ENCODE data around the gene NMS. TPM values are rescaled to one million over a fixed set of nuclear protein-coding genes. Genes with fewer than 3 reads are reported as not detected.
"Not testable (repeated sequence)": the region's sequence is repeated elsewhere in the genome, so short reads cannot be mapped to it uniquely, and the experiment has no call there.

NMS gene
- polyA plus RNA-seq, 4 donors: not detected

DNA sequence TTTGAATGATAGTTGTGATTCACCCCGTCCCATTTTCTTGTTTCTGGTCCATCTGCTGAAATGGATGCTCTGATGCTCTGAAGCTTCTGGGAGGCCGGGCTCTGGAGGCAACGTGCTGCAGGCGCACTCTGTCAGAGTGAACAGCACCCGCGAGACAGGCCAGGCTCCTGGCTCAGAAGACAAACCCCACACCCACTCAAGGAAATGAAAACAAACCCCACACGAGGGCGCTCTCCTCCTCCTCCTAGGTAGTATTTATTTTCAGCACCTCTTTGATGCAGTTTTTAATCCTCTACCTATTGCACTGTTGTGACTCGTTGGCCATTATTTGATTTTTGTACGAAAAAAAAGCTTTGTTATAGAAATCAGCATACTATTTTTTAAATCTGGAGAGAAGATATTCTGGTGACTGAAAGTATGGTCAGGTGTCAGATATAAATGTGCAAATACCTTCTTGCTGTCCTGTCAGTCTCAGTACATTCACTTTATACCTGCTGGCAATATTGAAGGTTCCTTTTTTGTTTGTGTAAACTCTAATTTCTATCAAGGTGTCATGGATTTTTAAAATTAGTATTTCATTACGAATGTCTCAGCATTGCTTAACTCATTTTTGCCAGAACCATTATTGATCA is 42.5 kb upstream of the NMS start:
- Histone ChIP-seq H3K27me3 (ENCODE audit: control insufficient read depth in 3 of 3, insufficient read depth in 3 of 3, low read length in 3 of 3) (no peaks in the 10 kb centered on the region), H3K36me3 (ENCODE audit: control insufficient read depth in 3 of 3, insufficient read depth in 2 of 3, low read depth in 1 of 3, low read length in 3 of 3) (no peaks in the 10 kb centered on the region), H3K9me3 (ENCODE audit: control insufficient read depth in 2 of 2, insufficient read depth in 1 of 2, low read depth in 1 of 2, low read length in 1 of 2) (no peaks in the 10 kb centered on the region), H3K27ac (ENCODE audit: low read depth in 1 of 3, low read length in 2 of 3) (no peak overlapping the region), H3K4me3 (ENCODE audit: low read depth in 1 of 3, low read length in 3 of 3) (no peak overlapping the region), H3K4me1 (ENCODE audit: control insufficient read depth in 3 of 3, insufficient read depth in 2 of 3, low read depth in 1 of 3, low read length in 2 of 3) (no peaks in the 10 kb centered on the region)
- no peak for FAIRE-seq
- 19 to 41% (median 31%) methylated on average over 11 of the region's 11 CpGs for WGBS, 3 donors
- DNase-seq: peak; percentile 48 to 56

GRCh38 chr2:100429726-100430125 is 40.6 kb upstream of the NMS start:
- WGBS, 3 donors: 39 to 51% (median 48%) methylated on average over 1 of the region's 1 CpG
- no peak for FAIRE-seq
- no peak for DNase-seq
- H3K36me3 ChIP-seq (ENCODE audit: control insufficient read depth in 3 of 3, insufficient read depth in 2 of 3, low read depth in 1 of 3, low read length in 3 of 3): no peaks in the 10 kb centered on the region
- H3K9me3 ChIP-seq (ENCODE audit: control insufficient read depth in 2 of 2, insufficient read depth in 1 of 2, low read depth in 1 of 2, low read length in 1 of 2): no peaks in the 10 kb centered on the region
- no peak overlapping the region for H3K4me3 ChIP-seq (ENCODE audit: low read depth in 1 of 3, low read length in 3 of 3)
- H3K4me1 ChIP-seq (ENCODE audit: control insufficient read depth in 3 of 3, insufficient read depth in 2 of 3, low read depth in 1 of 3, low read length in 2 of 3): no peaks in the 10 kb centered on the region
- H3K27ac ChIP-seq (ENCODE audit: low read depth in 1 of 3, low read length in 2 of 3): no peak overlapping the region
- peaks cover 0 to 2% (median 0%) of the 10 kb centered on the region in 3 donors for H3K27me3 ChIP-seq (ENCODE audit: control insufficient read depth in 3 of 3, insufficient read depth in 3 of 3, low read length in 3 of 3)

GRCh38 chr2:100437751-100438150 is 32.5 kb upstream of the NMS start:
- Histone ChIP-seq H3K27me3 (ENCODE audit: control insufficient read depth in 3 of 3, insufficient read depth in 3 of 3, low read length in 3 of 3) (peaks cover 0 to 2% (median 0%) of the 10 kb centered on the region in 3 donors), H3K36me3 (ENCODE audit: control insufficient read depth in 3 of 3, insufficient read depth in 2 of 3, low read depth in 1 of 3, low read length in 3 of 3) (no peaks in the 10 kb centered on the region), H3K4me3 (ENCODE audit: low read depth in 1 of 3, low read length in 3 of 3) (no peak overlapping the region), H3K9me3 (ENCODE audit: control insufficient read depth in 2 of 2, insufficient read depth in 1 of 2, low read depth in 1 of 2, low read length in 1 of 2) (no peaks in the 10 kb centered on the region), H3K4me1 (ENCODE audit: control insufficient read depth in 3 of 3, insufficient read depth in 2 of 3, low read depth in 1 of 3, low read length in 2 of 3) (no peaks in the 10 kb centered on the region), H3K27ac (ENCODE audit: low read depth in 1 of 3, low read length in 2 of 3) (no peak overlapping the region)
- 76 to 83% (median 78%) methylated on average over 8 of the region's 8 CpGs for WGBS, 3 donors
- no peak for DNase-seq
- FAIRE-seq: no peak

GRCh38 chr2:100446696-100447095 is 23.6 kb upstream of the NMS start:
- Histone ChIP-seq H3K4me1 (ENCODE audit: control insufficient read depth in 3 of 3, insufficient read depth in 2 of 3, low read depth in 1 of 3, low read length in 2 of 3) (no peaks in the 10 kb centered on the region), H3K9me3 (ENCODE audit: control insufficient read depth in 2 of 2, insufficient read depth in 1 of 2, low read depth in 1 of 2, low read length in 1 of 2) (peaks cover 0 to 2% of the 10 kb centered on the region in 2 donors), H3K27me3 (ENCODE audit: control insufficient read depth in 3 of 3, insufficient read depth in 3 of 3, low read length in 3 of 3) (peaks cover 0 to 8% (median 0%) of the 10 kb centered on the region in 3 donors), H3K27ac (ENCODE audit: low read depth in 1 of 3, low read length in 2 of 3) (no peak overlapping the region), H3K4me3 (ENCODE audit: low read depth in 1 of 3, low read length in 3 of 3) (no peak overlapping the region), H3K36me3 (ENCODE audit: control insufficient read depth in 3 of 3, insufficient read depth in 2 of 3, low read depth in 1 of 3, low read length in 3 of 3) (no peaks in the 10 kb centered on the region)
- FAIRE-seq (no peak), DNase-seq (no peak)
- WGBS, 3 donors: 76 to 79% (median 76%) methylated on average over 2 of the region's 2 CpGs

DNA sequence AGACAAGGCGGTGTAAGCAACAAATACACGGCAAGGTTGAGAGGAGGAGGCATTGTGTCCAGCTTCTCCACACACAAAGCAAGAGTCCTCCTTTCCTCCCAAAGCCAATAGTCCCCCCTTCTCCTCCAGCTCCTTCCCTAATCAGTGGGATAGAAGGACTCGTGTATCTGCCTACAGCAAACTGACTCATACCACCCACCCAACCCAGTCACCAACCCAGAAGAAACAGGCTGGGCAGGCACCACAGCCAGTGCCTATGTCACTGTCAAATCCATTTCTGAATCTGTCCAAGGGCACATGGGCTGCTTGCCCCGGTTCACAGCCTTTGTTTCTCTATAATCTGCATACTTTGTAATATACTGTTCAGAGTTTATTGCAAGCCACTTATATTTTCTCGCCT is 19.2 kb upstream of the NMS start:
- Histone ChIP-seq H3K36me3 (ENCODE audit: control insufficient read depth in 3 of 3, insufficient read depth in 2 of 3, low read depth in 1 of 3, low read length in 3 of 3) (no peaks in the 10 kb centered on the region), H3K27ac (ENCODE audit: low read depth in 1 of 3, low read length in 2 of 3) (no peak overlapping the region), H3K27me3 (ENCODE audit: control insufficient read depth in 3 of 3, insufficient read depth in 3 of 3, low read length in 3 of 3) (peaks cover 0 to 8% (median 0%) of the 10 kb centered on the region in 3 donors), H3K4me1 (ENCODE audit: control insufficient read depth in 3 of 3, insufficient read depth in 2 of 3, low read depth in 1 of 3, low read length in 2 of 3) (no peaks in the 10 kb centered on the region), H3K9me3 (ENCODE audit: control insufficient read depth in 2 of 2, insufficient read depth in 1 of 2, low read depth in 1 of 2, low read length in 1 of 2) (peaks cover 0 to 4% of the 10 kb centered on the region in 2 donors), H3K4me3 (ENCODE audit: low read depth in 1 of 3, low read length in 3 of 3) (no peak overlapping the region)
- no peak for FAIRE-seq
- no peak for DNase-seq
- WGBS, 3 donors: 74 to 76% (median 74%) methylated on average over 5 of the region's 5 CpGs

- no peak overlapping the region for H3K27ac ChIP-seq (ENCODE audit: low read depth in 1 of 3, low read length in 2 of 3)
- H3K36me3 ChIP-seq (ENCODE audit: control insufficient read depth in 3 of 3, insufficient read depth in 2 of 3, low read depth in 1 of 3, low read length in 3 of 3): no peaks in the 10 kb centered on the region
- peaks cover 0 to 8% (median 0%) of the 10 kb centered on the region in 3 donors for H3K27me3 ChIP-seq (ENCODE audit: control insufficient read depth in 3 of 3, insufficient read depth in 3 of 3, low read length in 3 of 3)
- H3K9me3 ChIP-seq (ENCODE audit: control insufficient read depth in 2 of 2, insufficient read depth in 1 of 2, low read depth in 1 of 2, low read length in 1 of 2): peaks cover 0 to 4% of the 10 kb centered on the region in 2 donors
- no peaks in the 10 kb centered on the region for H3K4me1 ChIP-seq (ENCODE audit: control insufficient read depth in 3 of 3, insufficient read depth in 2 of 3, low read depth in 1 of 3, low read length in 2 of 3)
- FAIRE-seq (no peak), DNase-seq (no peak)
- H3K4me3 ChIP-seq (ENCODE audit: low read depth in 1 of 3, low read length in 3 of 3): no peak overlapping the region
Measured at GRCh38 chr2:100451734-100452133, 18.5 kb upstream of the NMS start.

- Histone ChIP-seq H3K27ac (ENCODE audit: low read depth in 1 of 3, low read length in 2 of 3) (no peak overlapping the region), H3K4me3 (ENCODE audit: low read depth in 1 of 3, low read length in 3 of 3) (no peak overlapping the region), H3K27me3 (ENCODE audit: control insufficient read depth in 3 of 3, insufficient read depth in 3 of 3, low read length in 3 of 3) (peaks cover 0 to 3% (median 0%) of the 10 kb centered on the region in 3 donors), H3K36me3 (ENCODE audit: control insufficient read depth in 3 of 3, insufficient read depth in 2 of 3, low read depth in 1 of 3, low read length in 3 of 3) (no peaks in the 10 kb centered on the region), H3K4me1 (ENCODE audit: control insufficient read depth in 3 of 3, insufficient read depth in 2 of 3, low read depth in 1 of 3, low read length in 2 of 3) (no peaks in the 10 kb centered on the region), H3K9me3 (ENCODE audit: control insufficient read depth in 2 of 2, insufficient read depth in 1 of 2, low read depth in 1 of 2, low read length in 1 of 2) (peaks cover 0 to 7% of the 10 kb centered on the region in 2 donors)
- FAIRE-seq: no peak
- no peak for DNase-seq
- 56 to 64% (median 63%) methylated on average over 4 of the region's 4 CpGs for WGBS, 3 donors
Measured at GRCh38 chr2:100453853-100454252, 16.4 kb upstream of the NMS start.

DNA sequence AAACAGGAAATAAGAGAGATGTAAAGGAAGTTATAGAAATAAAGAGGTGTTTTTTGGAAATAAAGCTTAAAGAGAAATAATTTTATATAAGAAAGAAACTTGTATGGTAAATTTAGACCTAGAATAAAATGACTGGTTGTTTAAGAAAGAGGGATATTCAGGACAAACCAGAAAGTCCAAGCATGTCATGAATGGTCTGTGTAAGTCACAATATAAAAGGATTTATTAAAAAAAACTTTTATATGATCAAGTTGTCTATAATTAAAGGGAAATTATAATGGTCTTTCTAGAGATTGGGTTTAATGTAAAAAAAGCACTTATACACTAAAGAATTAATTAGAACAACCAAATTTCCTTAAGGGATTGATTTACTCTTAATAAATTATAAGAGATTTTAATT is 13.9 kb upstream of the NMS start:
- FAIRE-seq; H3K4me1 ChIP-seq (ENCODE audit: control insufficient read depth in 3 of 3, insufficient read depth in 2 of 3, low read depth in 1 of 3, low read length in 2 of 3): not testable (repeated sequence)

DNA sequence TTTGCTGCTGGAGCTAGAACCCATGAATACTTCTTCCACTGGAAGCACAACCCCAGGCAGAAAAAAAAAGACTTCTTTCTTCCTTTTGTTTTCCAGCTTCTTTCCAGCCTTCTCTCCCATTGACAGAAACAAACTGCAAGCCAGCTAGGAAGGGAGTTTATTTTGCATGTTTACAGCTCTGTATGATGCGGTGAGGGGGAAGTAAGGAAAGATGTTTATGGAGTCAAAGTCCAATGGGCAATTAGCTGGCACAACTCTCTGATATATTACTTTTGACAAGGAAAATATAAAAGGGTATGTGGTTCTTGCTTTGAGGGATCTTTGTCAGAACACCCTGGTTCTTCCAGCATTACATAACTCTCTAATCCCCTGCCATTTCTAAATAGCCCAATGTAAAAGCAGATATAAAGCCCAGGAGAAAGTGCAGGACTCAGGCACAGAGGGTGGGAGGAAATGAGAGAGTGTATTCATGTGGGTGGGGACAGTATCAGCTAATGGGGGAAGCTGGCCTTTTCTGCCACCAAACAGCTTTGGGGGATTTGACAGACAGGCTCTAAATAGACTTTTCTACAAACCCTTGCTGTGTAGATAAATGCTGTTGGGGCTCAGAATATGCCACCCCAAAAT is 9.3 kb upstream of the NMS start:
- H3K9me3 ChIP-seq (ENCODE audit: control insufficient read depth in 2 of 2, insufficient read depth in 1 of 2, low read depth in 1 of 2, low read length in 1 of 2): peaks cover 0 to 5% of the 10 kb centered on the region in 2 donors
- peaks cover 0 to 7% (median 0%) of the 10 kb centered on the region in 3 donors for H3K27me3 ChIP-seq (ENCODE audit: control insufficient read depth in 3 of 3, insufficient read depth in 3 of 3, low read length in 3 of 3)
- 20 to 62% (median 46%) methylated on average over 1 of the region's 1 CpG for WGBS, 3 donors
- H3K4me1 ChIP-seq (ENCODE audit: control insufficient read depth in 3 of 3, insufficient read depth in 2 of 3, low read depth in 1 of 3, low read length in 2 of 3): no peaks in the 10 kb centered on the region
- DNase-seq: peak; percentile 2 to 7
- no peak overlapping the region for H3K27ac ChIP-seq (ENCODE audit: low read depth in 1 of 3, low read length in 2 of 3)
- FAIRE-seq: no peak
- H3K4me3 ChIP-seq (ENCODE audit: low read depth in 1 of 3, low read length in 3 of 3): no peak overlapping the region
- no peaks in the 10 kb centered on the region for H3K36me3 ChIP-seq (ENCODE audit: control insufficient read depth in 3 of 3, insufficient read depth in 2 of 3, low read depth in 1 of 3, low read length in 3 of 3)

More for the DNA sequence above, 13.9 kb upstream of the NMS start:
- not testable (repeated sequence) for H3K27ac ChIP-seq (ENCODE audit: low read depth in 1 of 3, low read length in 2 of 3); H3K36me3 ChIP-seq (ENCODE audit: control insufficient read depth in 3 of 3, insufficient read depth in 2 of 3, low read depth in 1 of 3, low read length in 3 of 3); H3K9me3 ChIP-seq (ENCODE audit: control insufficient read depth in 2 of 2, insufficient read depth in 1 of 2, low read depth in 1 of 2, low read length in 1 of 2); H3K27me3 ChIP-seq (ENCODE audit: control insufficient read depth in 3 of 3, insufficient read depth in 3 of 3, low read length in 3 of 3); DNase-seq; H3K4me3 ChIP-seq (ENCODE audit: low read depth in 1 of 3, low read length in 3 of 3)
